WTC11 (cell line): ENCODE measurements around the gene TRIM10. TPM values are rescaled to one million over a fixed set of nuclear protein-coding genes. Genes with fewer than 3 reads are reported as not detected.

ENCODE experiments used
- ATAC-seq: fragments of 200-7000 bp; cut with Tn5 transposase; 2 replicates; pipeline ENCODE4 v1.10.0; 2021; ENCODE audit warnings: mild to moderate bottlenecking, moderate library complexity
- CTCF ChIA-PET: fragments of 300-600 bp; sonication (Branson Sonifier 250); formaldehyde crosslinking; loops from one replicate; lab custom pipeline; 2021; ENCODE audit warnings: antibody characterized with exemption; lab: Charles Lee
- POLR2A ChIA-PET: fragments of 350-600 bp; sonication (Branson Sonifier 250); formaldehyde crosslinking; loops from one replicate; lab custom pipeline; 2021; ENCODE audit warnings: antibody characterized with exemption; lab: Charles Lee
- DNase-seq: peaks from one replicate; pipeline ENCODE4 v3.0.0; 2021; ENCODE audit warnings: low spot score
- H3K27ac Mint-ChIP-seq: 2 replicates; pipeline ENCODE4 v1.8.0; 2021; ENCODE audit warnings: mixed read lengths
- H3K27me3 Mint-ChIP-seq: 2 replicates; pipeline ENCODE4 v1.8.0; 2021; ENCODE audit warnings: low read depth, mild to moderate bottlenecking, moderate library complexity, mixed read lengths
- H3K36me3 Mint-ChIP-seq: 2 replicates; pipeline ENCODE4 v1.8.0; 2021; ENCODE audit warnings: mixed read lengths
- H3K4me1 Mint-ChIP-seq: 2 replicates; pipeline ENCODE4 v1.8.0; 2022; ENCODE audit warnings: mixed read lengths
- H3K4me3 Mint-ChIP-seq: 2 replicates; pipeline ENCODE4 v1.8.0; 2021; ENCODE audit warnings: mild to moderate bottlenecking, moderate library complexity, mixed read lengths
- H3K9me3 Mint-ChIP-seq: 2 replicates; pipeline ENCODE4 v1.8.0; 2021; ENCODE audit warnings: mixed read lengths
- ATF3 ChIP-seq: sonication (generic); formaldehyde crosslinking; conservative IDR thresholded peaks from 2 replicates; pipeline ENCODE4 v1.8.1; 2022; ENCODE audit warnings: mild to moderate bottlenecking, missing genetic modification reagents
- ATF6 ChIP-seq: sonication (generic); formaldehyde crosslinking; IDR thresholded peaks from 2 replicates; pipeline ENCODE4 v1.8.1; 2023; ENCODE audit warnings: mild to moderate bottlenecking, missing genetic modification reagents
- CBFB ChIP-seq: sonication (generic); formaldehyde crosslinking; IDR thresholded peaks from 2 replicates; pipeline ENCODE4 v1.8.1; 2022; ENCODE audit warnings: mild to moderate bottlenecking, low read depth, missing genetic modification reagents
- CREB1 ChIP-seq: sonication (generic); formaldehyde crosslinking; IDR thresholded peaks from 2 replicates; pipeline ENCODE4 v1.8.0; 2023; ENCODE audit warnings: mild to moderate bottlenecking, missing genetic modification reagents
- ETV6 ChIP-seq: sonication (generic); formaldehyde crosslinking; IDR thresholded peaks from 2 replicates; pipeline ENCODE4 v1.8.1; 2022; ENCODE audit warnings: mild to moderate bottlenecking, missing genetic modification reagents
- FOXJ3 ChIP-seq: sonication (generic); formaldehyde crosslinking; IDR thresholded peaks from 2 replicates; pipeline ENCODE4 v1.9.0; 2021; ENCODE audit warnings: missing genetic modification reagents, mild to moderate bottlenecking, borderline replicate concordance
- GTF2I ChIP-seq: fragments of 250-450 bp; sonication (Bioruptor Pico); conservative IDR thresholded peaks from 2 replicates; pipeline ENCODE4 v1.4.0; 2021; ENCODE audit warnings: mild to moderate bottlenecking
- IRF2 ChIP-seq: sonication (generic); formaldehyde crosslinking; IDR thresholded peaks from 2 replicates; pipeline ENCODE4 v1.8.0; 2022; ENCODE audit warnings: low read depth, missing genetic modification reagents, borderline replicate concordance
- JUN ChIP-seq: sonication (generic); formaldehyde crosslinking; IDR thresholded peaks from 2 replicates; pipeline ENCODE4 v1.8.0; 2023; ENCODE audit warnings: mild to moderate bottlenecking, missing genetic modification reagents
- NFE2L1 ChIP-seq: sonication (generic); formaldehyde crosslinking; IDR thresholded peaks from 2 replicates; pipeline ENCODE4 v1.8.1; 2023; ENCODE audit warnings: missing genetic modification reagents
- PREB ChIP-seq: sonication (generic); formaldehyde crosslinking; IDR thresholded peaks from 2 replicates; pipeline ENCODE4 v1.8.1; 2022; ENCODE audit warnings: mild to moderate bottlenecking, missing genetic modification reagents, moderate library complexity, borderline replicate concordance
- PRRX2 ChIP-seq: fragments of 250-450 bp; sonication (Bioruptor Pico); IDR thresholded peaks from 2 replicates; pipeline ENCODE4 v1.8.0; 2021; ENCODE audit warnings: mild to moderate bottlenecking
- RELA ChIP-seq: sonication (generic); formaldehyde crosslinking; IDR thresholded peaks from 2 replicates; pipeline ENCODE4 v1.8.1; 2022; ENCODE audit warnings: missing genetic modification reagents, mild to moderate bottlenecking, borderline replicate concordance
- SMAD3 ChIP-seq: sonication (generic); formaldehyde crosslinking; IDR thresholded peaks from 2 replicates; pipeline ENCODE4 v1.8.0; 2022; ENCODE audit warnings: missing genetic modification reagents, mild to moderate bottlenecking, borderline replicate concordance
- TCF7 ChIP-seq: sonication (generic); formaldehyde crosslinking; IDR thresholded peaks from 2 replicates; pipeline ENCODE4 v1.8.0; 2022; ENCODE audit warnings: mild to moderate bottlenecking, low read depth, missing genetic modification reagents, moderate library complexity
- TEAD4 ChIP-seq: sonication (generic); formaldehyde crosslinking; IDR thresholded peaks from 2 replicates; pipeline ENCODE4 v1.8.0; 2022; ENCODE audit warnings: mild to moderate bottlenecking, missing genetic modification reagents
- ZBTB21 ChIP-seq: sonication (generic); formaldehyde crosslinking; IDR thresholded peaks from 2 replicates; pipeline ENCODE4 v1.8.1; 2023; ENCODE audit warnings: mild to moderate bottlenecking, missing genetic modification reagents, borderline replicate concordance
- ZMAT4 ChIP-seq: fragments of 250-450 bp; sonication (Bioruptor Pico); IDR thresholded peaks from 2 replicates; pipeline ENCODE4 v1.9.0; 2021; ENCODE audit warnings: mild to moderate bottlenecking
- ZNF232 ChIP-seq: sonication (generic); formaldehyde crosslinking; IDR thresholded peaks from 2 replicates; pipeline ENCODE4 v1.8.0; 2022; ENCODE audit warnings: mild to moderate bottlenecking, missing genetic modification reagents
- ZNF263 ChIP-seq: sonication (generic); formaldehyde crosslinking; IDR thresholded peaks from 2 replicates; pipeline ENCODE4 v1.8.1; 2022; ENCODE audit warnings: low read depth, mild to moderate bottlenecking, moderate library complexity, missing genetic modification reagents
- ZNF423 ChIP-seq: fragments of 250-450 bp; sonication (Bioruptor Pico); IDR thresholded peaks from 2 replicates; pipeline ENCODE4 v2.1.2; 2022; ENCODE audit warnings: mild to moderate bottlenecking, moderate library complexity
- ZNF512 ChIP-seq: sonication (generic); formaldehyde crosslinking; IDR thresholded peaks from 2 replicates; pipeline ENCODE4 v1.8.1; 2022; ENCODE audit warnings: missing genetic modification reagents, borderline replicate concordance
- total RNA-seq: library from RNA; stranded (reverse); gene quantifications from 3 replicates; pipeline ENCODE4 v1.2.3, GENCODE V29; 2021
- TF ChIP-seq, protein P1 (sequence below): sonication (generic); formaldehyde crosslinking; IDR thresholded peaks from 2 replicates; pipeline ENCODE4 v1.8.0; 2023; ENCODE audit warnings: missing genetic modification reagents

TRIM10 gene
- total RNA-seq, 1 experiment from 2014 or later, result 0.22 TPM

- TF ChIP-seq ZNF423 (CRISPR knock-in tag) (no peak), ATF6 (no peak)
These were observed 9.4 kb downstream of the TRIM10 start (continued) for GRCh38 chr6:30151580-30151979.

- Mint-ChIP-seq H3K27ac (no peak overlapping the region), H3K4me1 (peaks cover 2% of the 10 kb centered on the region), H3K4me3 (no peak overlapping the region), H3K9me3 (no peaks in the 10 kb centered on the region), H3K27me3 (peaks cover 16% of the 10 kb centered on the region), H3K36me3 (no peaks in the 10 kb centered on the region)
- POLR2A ChIA-PET, result interaction anchor here (0.9 kb wide), 1 partner anchor 464 kb away, joined by 3 read pairs; no protein-coding TSS in a partner anchor
- CTCF ChIA-PET, result interaction anchor here (1.0 to 1.8 kb wide), 2 partner anchors 20 to 47 kb away, joined by 3 to 10 read pairs; no protein-coding TSS in a partner anchor
- ATAC-seq (no peak), DNase-seq (no peak)
- no peak for TF ChIP-seq FOXJ3 (CRISPR knock-in tag)
- TF ChIP-seq ZBTB21 (CRISPR knock-in tag), result no peak
- no peak for TF ChIP-seq CREB1 (CRISPR knock-in tag)
- no peak for TF ChIP-seq ATF3
- no peak for TF ChIP-seq TEAD4
- TF ChIP-seq NFE2L1 (CRISPR knock-in tag), result no peak
- TF ChIP-seq TCF7 (CRISPR knock-in tag), result no peak
- no peak for TF ChIP-seq ZNF263
- TF ChIP-seq ZMAT4 (CRISPR knock-in tag), result no peak
- TF ChIP-seq IRF2 (CRISPR knock-in tag), result no peak
These were observed 10.2 kb downstream of the TRIM10 start for GRCh38 chr6:30150671-30151395.

DNA sequence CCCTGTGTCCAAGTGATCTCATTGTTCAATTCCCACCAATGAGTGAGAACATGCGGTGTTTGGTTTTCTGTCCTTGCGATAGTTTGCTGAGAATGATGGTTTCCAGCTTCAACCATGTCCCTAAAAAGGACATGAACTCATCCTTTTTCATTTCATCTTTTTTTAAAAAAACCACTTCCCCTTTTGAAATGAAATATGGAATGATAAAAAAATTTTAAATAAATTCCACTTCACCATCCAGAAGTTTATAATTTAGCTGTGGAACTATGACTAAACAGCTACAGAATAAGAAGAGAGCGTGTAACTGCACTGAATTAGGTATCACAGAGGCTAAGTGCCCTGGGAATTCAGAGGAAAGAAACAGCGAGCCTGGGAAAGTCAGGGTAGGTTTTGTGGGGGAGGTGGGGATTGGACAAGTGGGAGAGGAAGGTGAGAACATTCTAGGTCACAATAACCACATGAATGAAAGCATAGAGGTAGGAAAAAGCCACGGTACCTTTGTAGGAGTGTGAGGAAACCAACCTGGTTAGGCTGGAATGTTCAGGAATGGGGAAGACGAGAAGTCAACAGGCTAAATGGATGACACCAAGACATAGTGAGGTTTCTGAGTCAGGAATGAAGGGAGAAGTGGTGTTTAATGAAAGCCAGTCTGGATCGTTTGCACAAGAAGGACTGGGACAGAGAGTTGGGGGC lies 11.0 kb downstream of the TRIM10 start:
- CTCF ChIA-PET, result no interaction called here
- Mint-ChIP-seq H3K27me3 (peaks cover 15% of the 10 kb centered on the region), H3K9me3 (no peaks in the 10 kb centered on the region), H3K4me1 (peaks cover 4% of the 10 kb centered on the region), H3K4me3 (no peak overlapping the region), H3K36me3 (no peaks in the 10 kb centered on the region), H3K27ac (no peak overlapping the region)
- ATAC-seq, result no peak
- POLR2A ChIA-PET, result no interaction called here
- DNase-seq, result no peak
- TF ChIP-seq ZNF232 (CRISPR knock-in tag), result no peak
- no peak for TF ChIP-seq GTF2I (CRISPR knock-in tag)
- TF ChIP-seq, protein P1, sequence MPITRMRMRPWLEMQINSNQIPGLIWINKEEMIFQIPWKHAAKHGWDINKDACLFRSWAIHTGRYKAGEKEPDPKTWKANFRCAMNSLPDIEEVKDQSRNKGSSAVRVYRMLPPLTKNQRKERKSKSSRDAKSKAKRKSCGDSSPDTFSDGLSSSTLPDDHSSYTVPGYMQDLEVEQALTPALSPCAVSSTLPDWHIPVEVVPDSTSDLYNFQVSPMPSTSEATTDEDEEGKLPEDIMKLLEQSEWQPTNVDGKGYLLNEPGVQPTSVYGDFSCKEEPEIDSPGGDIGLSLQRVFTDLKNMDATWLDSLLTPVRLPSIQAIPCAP (CRISPR knock-in tag), result no peak
- no peak for TF ChIP-seq CBFB (CRISPR knock-in tag)
- TF ChIP-seq ZNF512, result no peak
- no peak for TF ChIP-seq PRRX2 (CRISPR knock-in tag)
- TF ChIP-seq RELA (CRISPR knock-in tag), result no peak
- no peak for TF ChIP-seq SMAD3
- no peak for TF ChIP-seq PREB (CRISPR knock-in tag)
- no peak for TF ChIP-seq ETV6 (CRISPR knock-in tag)
- TF ChIP-seq JUN (CRISPR knock-in tag), result no peak
